BLaER1 treated with 17β-estradiol and CSF1 and Interleukin-3, amounts not matched to agents 10 nM and 100 nM (cell line): ENCODE data around the gene PTPRN2.

ENCODE experiments used
- H3K27ac ChIP-seq, 11 experiments: shearing (Covaris generic); formaldehyde crosslinking; 2 replicates each; pipeline ENCODE4 v1.8.1; 2022
- H3K27me3 ChIP-seq, 11 experiments: shearing (Covaris generic); formaldehyde crosslinking; 2 replicates each; pipeline ENCODE4 v1.8.1; 2022
- H3K36me3 ChIP-seq, 11 experiments: shearing (Covaris generic); formaldehyde crosslinking; 2 replicates each; pipeline ENCODE4 v1.8.1; 2022
- H3K4me1 ChIP-seq, 10 experiments: shearing (Covaris generic); formaldehyde crosslinking; 2 replicates each; pipeline ENCODE4 v1.8.1; 2022
- H3K4me2 ChIP-seq, 11 experiments: shearing (Covaris generic); formaldehyde crosslinking; 2 replicates each; pipeline ENCODE4 v1.8.1; 2022
- H3K4me3 ChIP-seq, 10 experiments: shearing (Covaris generic); formaldehyde crosslinking; 2 replicates each; pipeline ENCODE4 v1.8.1; 2022
- H3K9ac ChIP-seq, 11 experiments: shearing (Covaris generic); formaldehyde crosslinking; 2 replicates each; pipeline ENCODE4 v1.8.1; 2022
- H3K9me3 ChIP-seq, 11 experiments: shearing (Covaris generic); formaldehyde crosslinking; replicated peaks in 1 of 11; 2 replicates each; pipeline ENCODE4 v1.8.1; 2022
- H4K20me1 ChIP-seq, 11 experiments: shearing (Covaris generic); formaldehyde crosslinking; 2 replicates each; pipeline ENCODE4 v1.8.1; 2022
- Cebpa-rat ChIP-seq, 11 experiments: shearing (Covaris generic); IDR thresholded peaks; 2 replicates each; pipeline ENCODE4 v1.8.1; 2022

PTPRN2 gene

DNA sequence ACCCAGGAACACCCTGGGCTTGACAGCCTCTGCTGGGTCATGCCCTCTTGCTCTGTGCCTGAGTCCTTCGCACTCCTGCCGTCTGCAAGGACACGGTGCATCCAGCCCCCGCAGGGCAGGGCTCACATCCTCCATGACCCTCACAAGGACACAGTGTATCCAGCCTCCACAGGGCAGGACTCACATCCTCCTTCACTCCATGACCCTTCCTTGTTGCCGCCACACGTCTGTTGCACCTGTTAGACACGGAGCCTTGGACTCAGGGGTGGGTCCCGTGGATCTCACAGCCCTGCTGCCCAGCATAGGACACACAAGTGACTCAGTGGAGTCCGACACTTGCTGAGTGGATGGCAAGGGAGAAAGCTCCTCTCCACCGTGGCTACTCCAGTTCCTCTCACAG, 750.1 kb downstream of the PTPRN2 start:
- TF ChIP-seq Cebpa-rat (IDR thresholded peaks at IDR 0.05), result no peak
- no peak overlapping the region for H3K4me3 ChIP-seq
- no peaks in the 10 kb centered on the region for H3K36me3 ChIP-seq
- no peaks in the 10 kb centered on the region for H3K27me3 ChIP-seq
- peaks cover 8 to 19% (median 15%) of the 10 kb centered on the region in 11 experiments; a peak in 18 of 22 replicates for H3K9me3 ChIP-seq
- no peaks in the 10 kb centered on the region for H3K4me1 ChIP-seq
- no peak overlapping the region for H3K4me2 ChIP-seq
- no peaks in the 10 kb centered on the region for H4K20me1 ChIP-seq
- H3K9ac ChIP-seq, result no peak overlapping the region
- no peak overlapping the region for H3K27ac ChIP-seq

DNA sequence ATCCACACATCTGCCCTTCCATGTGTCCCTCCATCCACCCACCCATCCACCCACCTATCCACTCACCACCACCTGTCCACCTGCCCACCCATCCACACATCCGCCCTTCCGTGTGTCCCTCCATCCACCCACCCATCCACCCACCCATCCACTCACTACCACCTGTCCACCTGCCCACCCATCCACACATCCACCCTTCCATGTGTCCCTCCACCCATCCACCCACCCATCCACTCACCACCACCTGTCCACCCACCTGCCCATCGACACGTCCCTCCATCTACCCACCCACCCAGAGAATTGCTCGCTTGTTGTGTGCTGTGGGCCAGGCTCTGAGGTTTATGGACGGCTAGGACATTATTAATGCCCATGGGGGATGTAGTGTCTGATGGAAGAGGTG, 750.6 kb downstream of the PTPRN2 start:
- Histone ChIP-seq H4K20me1 (no peaks in the 10 kb centered on the region), H3K9ac (no peak overlapping the region), H3K4me1 (no peaks in the 10 kb centered on the region), H3K9me3 (peaks cover 8 to 19% (median 15%) of the 10 kb centered on the region in 11 experiments; a peak in 18 of 22 replicates), H3K27ac (no peak overlapping the region), H3K4me2 (no peak overlapping the region), H3K36me3 (no peaks in the 10 kb centered on the region), H3K27me3 (no peaks in the 10 kb centered on the region), H3K4me3 (no peak overlapping the region)
- TF ChIP-seq Cebpa-rat (IDR thresholded peaks at IDR 0.05), result no peak

DNA sequence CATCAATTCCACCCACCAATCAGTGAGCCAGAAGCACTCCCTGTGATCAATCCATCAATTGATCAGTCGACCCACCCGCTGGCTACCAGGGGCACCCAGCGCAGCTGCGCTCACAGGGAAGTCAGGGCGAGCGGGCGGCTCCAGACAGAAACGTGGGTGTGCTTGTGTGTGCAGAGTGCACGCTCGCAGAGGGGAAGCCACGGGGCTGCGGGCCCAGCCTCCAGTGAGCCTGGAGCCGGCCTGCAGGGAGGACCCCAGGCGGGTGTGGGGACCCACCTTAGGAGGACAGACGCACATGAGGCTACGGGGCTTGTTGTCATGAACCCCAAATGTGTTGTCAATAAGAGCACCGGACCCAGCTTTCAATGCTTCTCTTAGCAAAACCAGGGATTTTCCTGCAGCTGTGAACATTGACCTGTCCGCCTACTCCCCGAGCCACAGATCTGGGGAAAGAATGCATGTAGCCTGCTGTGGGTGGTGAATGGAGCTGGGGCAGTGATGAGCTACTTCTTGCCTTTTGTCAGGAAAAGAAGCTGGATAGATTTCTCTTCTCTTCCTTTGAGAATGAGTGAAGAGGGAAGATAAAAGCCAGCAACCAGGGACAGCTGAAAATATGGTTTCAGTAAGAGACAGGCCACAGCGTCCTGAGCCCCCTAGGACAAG, 753.0 kb downstream of the PTPRN2 start:
- Histone ChIP-seq H3K27ac (no peak overlapping the region), H4K20me1 (0 out of 22 replicates have a peak, but pooled peaks cover 0 to 8% (median 0%) of the 10 kb centered on the region in 11 experiments), H3K9me3 (peaks cover under 1 to 5% (median 3%) of the 10 kb centered on the region in 11 experiments; a peak in 16 of 22 replicates), H3K4me2 (no peak overlapping the region), H3K4me3 (no peak overlapping the region), H3K9ac (no peak overlapping the region), H3K36me3 (no peaks in the 10 kb centered on the region), H3K27me3 (no peaks in the 10 kb centered on the region), H3K4me1 (no peaks in the 10 kb centered on the region)
- TF ChIP-seq Cebpa-rat (IDR thresholded peaks at IDR 0.05), result no peak

DNA sequence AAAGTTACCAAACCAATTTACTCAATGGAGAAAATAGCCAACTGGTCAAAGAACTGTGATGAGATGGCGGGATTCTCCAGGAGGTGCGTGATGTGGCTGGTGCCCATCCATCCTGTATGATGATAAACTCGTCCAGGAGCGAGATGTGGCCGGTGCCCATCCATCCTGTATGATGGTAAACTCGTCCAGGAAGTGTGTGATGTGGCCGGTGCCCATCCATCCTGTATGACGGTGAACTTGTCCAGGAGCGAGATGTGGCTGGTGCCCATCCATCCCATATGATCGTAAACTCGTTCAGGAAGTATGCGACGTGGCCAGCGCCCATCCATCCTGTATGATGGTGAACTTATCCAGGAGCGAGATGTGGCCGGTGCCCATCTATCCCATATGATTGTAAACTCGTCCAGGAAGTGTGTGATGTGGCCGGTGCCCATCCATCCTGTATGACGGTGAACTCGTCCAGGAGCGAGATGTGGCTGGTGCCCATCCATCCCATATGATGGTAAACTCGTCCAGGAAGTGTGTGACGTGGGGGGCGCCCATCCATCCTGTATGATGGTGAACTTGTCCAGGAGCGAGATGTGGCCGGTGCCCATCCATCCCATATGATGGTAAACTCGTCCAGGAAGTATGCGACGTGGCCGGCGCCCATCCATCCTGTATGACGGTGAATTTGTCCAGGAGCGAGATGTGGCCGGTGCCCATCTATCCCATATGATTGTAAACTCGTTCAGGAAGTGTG, 754.6 kb downstream of the PTPRN2 start:
- Histone ChIP-seq H4K20me1 (peaks cover 0 to 8% (median 0%) of the 10 kb centered on the region in 11 experiments; a peak in 1 of 22 replicates), H3K4me3 (no peak overlapping the region), H3K27me3 (no peaks in the 10 kb centered on the region), H3K4me2 (no peak overlapping the region), H3K4me1 (peaks cover 0 to 2% (median 0%) of the 10 kb centered on the region in 10 experiments; a peak in 4 of 20 replicates), H3K36me3 (no peaks in the 10 kb centered on the region), H3K9ac (no peak overlapping the region), H3K9me3 (no peaks in the 10 kb centered on the region), H3K27ac (no peak overlapping the region)
- TF ChIP-seq Cebpa-rat (IDR thresholded peaks at IDR 0.05), result no peak

DNA sequence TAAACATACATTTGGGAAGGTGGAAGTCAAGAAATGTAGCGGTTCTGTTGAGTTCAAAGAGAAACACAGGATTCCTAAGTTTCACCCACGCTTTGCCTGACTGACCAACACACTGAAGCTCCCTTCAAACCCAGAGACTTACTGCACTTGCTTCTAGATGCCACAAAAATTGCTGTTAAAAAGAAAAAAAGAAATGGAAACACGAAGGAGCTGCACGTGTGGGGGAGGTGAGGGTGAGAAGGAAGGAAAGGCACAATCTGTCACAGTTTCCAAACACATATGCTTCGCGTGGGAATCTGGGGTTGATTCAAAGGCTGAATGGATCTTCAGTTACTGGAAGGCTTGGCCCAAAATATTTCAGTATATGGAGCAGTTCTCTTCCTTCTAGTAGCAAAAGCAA, 755.2 kb downstream of the PTPRN2 start:
- Histone ChIP-seq H3K9me3 (no peaks in the 10 kb centered on the region), H3K36me3 (no peaks in the 10 kb centered on the region), H3K27ac (no peak overlapping the region), H3K9ac (no peak overlapping the region), H3K4me1 (peaks cover 0 to 8% (median 3%) of the 10 kb centered on the region in 10 experiments; a peak in 18 of 20 replicates), H4K20me1 (peaks cover 0 to 8% (median 0%) of the 10 kb centered on the region in 11 experiments; a peak in 1 of 22 replicates), H3K4me2 (no peak overlapping the region), H3K4me3 (no peak overlapping the region), H3K27me3 (no peaks in the 10 kb centered on the region)
- no peak for TF ChIP-seq Cebpa-rat (IDR thresholded peaks at IDR 0.05)

DNA sequence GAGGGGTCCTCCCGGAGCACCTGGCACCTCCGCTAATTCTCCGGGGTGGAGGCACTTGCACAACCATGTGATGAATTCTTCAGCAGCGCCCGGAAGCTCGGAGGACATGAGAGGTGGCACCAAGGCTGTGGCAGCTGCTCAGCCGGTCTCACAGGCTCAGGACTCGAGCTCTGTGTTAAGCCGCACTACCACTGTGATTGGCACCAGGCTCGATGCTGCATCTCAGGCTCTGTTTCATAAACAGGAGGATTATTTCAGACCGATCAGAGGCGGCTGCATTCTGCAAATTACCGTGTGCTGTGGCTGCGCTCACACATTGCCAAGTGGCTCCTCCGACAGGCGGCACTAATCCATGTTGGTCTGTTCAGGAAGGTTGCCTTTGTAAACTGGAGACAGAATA, 755.6 kb downstream of the PTPRN2 start:
- no peak overlapping the region for H3K9ac ChIP-seq
- TF ChIP-seq Cebpa-rat (IDR thresholded peaks at IDR 0.05), result no peak
- no peaks in the 10 kb centered on the region for H3K9me3 ChIP-seq
- H3K27me3 ChIP-seq, result no peaks in the 10 kb centered on the region
- H3K27ac ChIP-seq, result no peak overlapping the region
- H3K36me3 ChIP-seq, result no peaks in the 10 kb centered on the region
- no peak overlapping the region for H3K4me3 ChIP-seq
- H3K4me2 ChIP-seq, result no peak overlapping the region
- H4K20me1 ChIP-seq, result peaks cover 0 to 8% (median 0%) of the 10 kb centered on the region in 11 experiments; a peak in 1 of 22 replicates
- H3K4me1 ChIP-seq, result peaks cover 0 to 12% (median 7%) of the 10 kb centered on the region in 10 experiments; a peak in 18 of 20 replicates

DNA sequence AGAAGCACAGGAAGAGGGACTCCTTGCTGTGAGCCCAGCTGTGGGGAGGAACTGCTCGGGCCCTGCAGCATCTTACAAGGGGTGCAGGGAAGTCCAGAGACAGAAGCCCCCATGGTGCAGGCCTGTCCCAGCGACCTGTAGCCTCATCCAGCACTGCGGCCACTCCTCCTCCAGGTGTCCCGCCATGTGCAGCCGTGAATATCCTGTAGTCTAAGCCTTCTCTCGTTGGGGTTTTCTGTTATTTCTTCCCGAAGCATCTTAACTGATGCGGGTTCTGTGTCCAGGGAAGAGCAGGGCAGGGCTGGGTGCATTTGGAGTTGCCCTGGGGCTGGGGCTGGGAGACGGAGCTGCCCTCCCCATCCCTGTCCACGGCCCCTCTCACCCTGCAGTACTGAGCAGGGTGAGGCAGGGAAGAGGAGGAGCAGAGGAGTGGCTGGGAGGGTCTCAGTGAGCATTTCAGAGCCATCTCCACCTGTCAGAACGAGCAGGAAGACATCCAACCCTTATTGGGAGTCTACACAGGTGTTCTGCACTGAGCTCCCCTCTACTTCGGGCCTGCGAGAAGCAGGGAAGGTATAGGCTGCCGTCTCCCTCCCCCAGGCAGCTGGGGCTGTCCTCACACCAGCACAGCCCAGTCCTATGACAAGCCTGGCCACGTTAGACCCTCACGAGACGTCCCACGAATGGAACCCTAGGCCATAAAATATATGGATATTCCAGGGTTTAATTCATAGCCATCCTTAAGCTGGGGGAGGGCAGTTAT, 756.3 kb downstream of the PTPRN2 start:
- no peak for TF ChIP-seq Cebpa-rat (IDR thresholded peaks at IDR 0.05)
- Histone ChIP-seq H3K4me3 (no peak overlapping the region), H3K4me1 (peaks cover 0 to 18% (median 13%) of the 10 kb centered on the region in 10 experiments; a peak in 18 of 20 replicates), H3K9me3 (no peaks in the 10 kb centered on the region), H3K9ac (no peak overlapping the region), H3K27me3 (no peaks in the 10 kb centered on the region), H3K4me2 (no peak overlapping the region), H3K36me3 (no peaks in the 10 kb centered on the region), H4K20me1 (peaks cover 0 to 8% (median 0%) of the 10 kb centered on the region in 11 experiments; a peak in 1 of 22 replicates), H3K27ac (no peak overlapping the region)

DNA sequence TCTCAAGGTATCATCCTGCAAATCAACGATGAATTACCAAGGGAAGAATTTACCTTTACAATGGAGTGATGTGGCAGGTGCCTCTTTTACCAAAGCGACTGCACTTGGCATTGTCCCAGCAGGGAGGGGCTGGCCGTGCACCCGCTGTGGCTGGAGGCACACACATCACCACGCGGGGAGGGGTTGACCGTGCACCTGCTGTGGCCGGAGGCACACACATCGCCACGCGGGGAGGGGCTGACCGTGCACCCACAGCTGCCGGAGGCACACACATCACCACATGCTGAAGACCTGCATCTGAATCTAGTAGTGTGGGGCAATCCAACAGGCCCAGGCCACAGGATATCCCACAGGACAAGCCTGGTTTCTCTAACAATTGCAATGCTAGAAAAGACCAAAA, 757.3 kb downstream of the PTPRN2 start:
- no peaks in the 10 kb centered on the region for H3K36me3 ChIP-seq
- no peak overlapping the region for H3K27ac ChIP-seq
- H3K4me3 ChIP-seq, result no peak overlapping the region
- peaks cover 0 to 8% (median 0%) of the 10 kb centered on the region in 11 experiments; a peak in 1 of 22 replicates for H4K20me1 ChIP-seq
- peaks cover 0 to 18% (median 13%) of the 10 kb centered on the region in 10 experiments; a peak in 18 of 20 replicates for H3K4me1 ChIP-seq
- H3K27me3 ChIP-seq, result no peaks in the 10 kb centered on the region
- H3K4me2 ChIP-seq, result no peak overlapping the region
- no peaks in the 10 kb centered on the region for H3K9me3 ChIP-seq
- no peak overlapping the region for H3K9ac ChIP-seq
- TF ChIP-seq Cebpa-rat (IDR thresholded peaks at IDR 0.05), result no peak

DNA sequence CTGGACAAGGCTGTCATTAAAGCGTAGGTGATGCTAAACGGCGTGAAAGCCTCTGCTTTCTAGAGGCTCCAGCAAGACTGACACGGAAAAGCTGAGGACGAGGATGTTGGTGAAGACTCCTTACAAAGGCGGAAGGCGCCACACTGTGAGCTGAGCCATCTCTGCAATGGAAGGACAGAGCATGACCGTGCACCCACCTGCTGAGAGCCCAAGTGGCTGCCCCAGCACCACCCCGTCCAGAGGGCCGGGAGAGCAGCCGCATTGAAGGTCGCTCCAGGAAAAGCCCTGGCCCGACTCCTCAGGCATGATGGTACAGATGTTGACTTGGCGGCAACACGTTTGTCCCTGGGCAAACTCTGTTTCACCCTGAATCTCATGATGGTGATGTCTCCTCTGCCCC, 758.1 kb downstream of the PTPRN2 start:
- H3K4me2 ChIP-seq, result no peak overlapping the region
- TF ChIP-seq Cebpa-rat (IDR thresholded peaks at IDR 0.05), result no peak

More for the DNA sequence above, 758.1 kb downstream of the PTPRN2 start:
- Histone ChIP-seq H4K20me1 (peaks cover 0 to 8% (median 0%) of the 10 kb centered on the region in 11 experiments; a peak in 1 of 22 replicates), H3K9ac (no peak overlapping the region), H3K4me3 (no peak overlapping the region), H3K27ac (no peak overlapping the region), H3K9me3 (no peaks in the 10 kb centered on the region), H3K36me3 (no peaks in the 10 kb centered on the region), H3K4me1 (peaks cover 0 to 18% (median 13%) of the 10 kb centered on the region in 10 experiments; a peak in 18 of 20 replicates), H3K27me3 (no peaks in the 10 kb centered on the region)
